Activated CD8-positive, alpha-beta T cell treated with anti-CD3 and anti-CD28 coated beads for 36 hours (primary cell): Measurements from ENCODE around the gene ARFGAP1. TPM values are rescaled to one million over a fixed set of nuclear protein-coding genes. Genes with fewer than 3 reads are reported as not detected.

Experiments
- ATAC-seq: fragments of 200-7000 bp; cut with Tn5 transposase; one replicate; pipeline ENCODE4 v1.10.0; 2021; ENCODE audit warnings: mild to moderate bottlenecking, moderate library complexity
- CTCF ChIA-PET: fragments of 350-600 bp; sonication (Branson Sonifier 250); formaldehyde crosslinking; loops from one replicate; lab custom pipeline; 2021; ENCODE audit warnings: antibody characterized with exemption; lab: Charles Lee
- POLR2A ChIA-PET: fragments of 350-600 bp; sonication (Branson Sonifier 250); formaldehyde crosslinking; loops from one replicate; lab custom pipeline; 2021; ENCODE audit warnings: antibody characterized with exemption; lab: Charles Lee
- DNase-seq: peaks from one replicate; pipeline ENCODE4 v3.0.0-alpha.2; 2020
- H3K27ac Mint-ChIP-seq: one replicate; pipeline ENCODE4 v1.8.0; 2021; ENCODE audit warnings: mild to moderate bottlenecking, mixed read lengths
- H3K27me3 Mint-ChIP-seq: one replicate; pipeline ENCODE4 v1.8.0; 2021; ENCODE audit warnings: mixed read lengths
- H3K36me3 Mint-ChIP-seq: one replicate; pipeline ENCODE4 v1.8.0; 2021; ENCODE audit warnings: low read depth, mixed read lengths
- H3K4me1 Mint-ChIP-seq: one replicate; pipeline ENCODE4 v1.8.0; 2021; ENCODE audit warnings: low read depth, mixed read lengths
- H3K4me3 Mint-ChIP-seq: one replicate; pipeline ENCODE4 v1.8.0; 2021; ENCODE audit warnings: mild to moderate bottlenecking, moderate library complexity, mixed read lengths
- H3K9me3 Mint-ChIP-seq: one replicate; pipeline ENCODE4 v1.8.0; 2021; ENCODE audit warnings: mixed read lengths
- intact Hi-C: fragments of 100-400 bp; cut with micrococcal nuclease; formaldehyde crosslinking; loops from one replicate; pipeline ENCODE4 v1.10.0; 2022
- total RNA-seq, 2 experiments: library from RNA; stranded (reverse); gene quantifications; one replicate each; pipeline ENCODE4 v1.2.3, GENCODE V29; 2021
- TF ChIP-seq, protein P1 (sequence below): fragments of 200-600 bp; IDR thresholded peaks from one replicate; pipeline ENCODE4 v1.8.0; 2022; ENCODE audit warnings: antibody characterized with exemption, mild to moderate bottlenecking

The ARFGAP1 gene
- total RNA-seq, 2 experiments from 2014 or later: 71.3 to 75.0 TPM

DNA sequence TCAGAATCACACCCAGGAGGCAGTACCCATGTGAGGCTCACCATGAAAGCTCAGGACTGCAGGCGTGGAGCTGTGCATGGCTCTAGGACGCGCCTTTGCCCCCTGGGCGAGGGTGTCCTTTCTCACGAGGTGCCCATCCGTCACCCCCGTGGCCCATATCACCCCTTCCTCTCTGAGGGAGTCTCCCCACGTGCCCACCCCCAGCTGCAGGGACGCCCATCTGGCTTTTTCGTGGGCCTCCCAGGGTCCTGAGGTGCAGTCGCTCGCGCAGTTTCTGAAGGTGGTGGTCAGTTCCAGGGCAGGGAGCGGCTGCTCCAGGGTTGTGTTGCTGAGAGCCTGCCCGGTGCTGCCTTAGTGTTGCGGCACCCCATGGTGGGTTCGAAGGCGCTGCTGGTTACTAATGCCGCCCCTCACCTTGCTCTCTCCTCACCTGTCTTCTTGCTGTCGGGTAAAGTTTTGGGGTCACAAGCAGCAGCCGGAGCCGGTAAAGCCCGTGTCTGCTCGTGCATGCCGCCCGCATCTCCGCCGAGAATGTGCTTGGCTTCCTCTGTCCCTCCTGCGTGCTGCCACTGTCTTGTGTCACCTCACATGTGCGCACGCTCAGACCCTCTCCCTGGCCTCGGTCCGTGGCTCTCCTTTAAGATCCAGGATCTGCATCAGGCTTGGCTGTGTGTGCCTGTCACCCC, 10.9 kb downstream of the ARFGAP1 start:
- POLR2A ChIA-PET: interaction anchor here (1.3 kb wide), 1 partner anchor 10 kb away, joined by 6 read pairs; the partner anchor contains the start of gene ARFGAP1
- Mint-ChIP-seq H3K4me3 (peak overlapping the region; percentile 70), H3K4me1 (peaks cover 3% of the 10 kb centered on the region), H3K27me3 (no peaks in the 10 kb centered on the region), H3K27ac (peak overlapping the region; percentile 83), H3K36me3 (peaks cover 7% of the 10 kb centered on the region), H3K9me3 (no peaks in the 10 kb centered on the region)
- TF ChIP-seq, protein P1, sequence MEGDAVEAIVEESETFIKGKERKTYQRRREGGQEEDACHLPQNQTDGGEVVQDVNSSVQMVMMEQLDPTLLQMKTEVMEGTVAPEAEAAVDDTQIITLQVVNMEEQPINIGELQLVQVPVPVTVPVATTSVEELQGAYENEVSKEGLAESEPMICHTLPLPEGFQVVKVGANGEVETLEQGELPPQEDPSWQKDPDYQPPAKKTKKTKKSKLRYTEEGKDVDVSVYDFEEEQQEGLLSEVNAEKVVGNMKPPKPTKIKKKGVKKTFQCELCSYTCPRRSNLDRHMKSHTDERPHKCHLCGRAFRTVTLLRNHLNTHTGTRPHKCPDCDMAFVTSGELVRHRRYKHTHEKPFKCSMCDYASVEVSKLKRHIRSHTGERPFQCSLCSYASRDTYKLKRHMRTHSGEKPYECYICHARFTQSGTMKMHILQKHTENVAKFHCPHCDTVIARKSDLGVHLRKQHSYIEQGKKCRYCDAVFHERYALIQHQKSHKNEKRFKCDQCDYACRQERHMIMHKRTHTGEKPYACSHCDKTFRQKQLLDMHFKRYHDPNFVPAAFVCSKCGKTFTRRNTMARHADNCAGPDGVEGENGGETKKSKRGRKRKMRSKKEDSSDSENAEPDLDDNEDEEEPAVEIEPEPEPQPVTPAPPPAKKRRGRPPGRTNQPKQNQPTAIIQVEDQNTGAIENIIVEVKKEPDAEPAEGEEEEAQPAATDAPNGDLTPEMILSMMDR: no peak
- peak; percentile 45 for ATAC-seq
- CTCF ChIA-PET: interaction anchor here (1.0 to 1.7 kb wide), 3 partner anchors 11 to 99 kb away, joined by 3 to 8 read pairs (median 4); no protein-coding TSS in a partner anchor
- DNase-seq: no peak
- intact Hi-C loops: no loop called here

DNA sequence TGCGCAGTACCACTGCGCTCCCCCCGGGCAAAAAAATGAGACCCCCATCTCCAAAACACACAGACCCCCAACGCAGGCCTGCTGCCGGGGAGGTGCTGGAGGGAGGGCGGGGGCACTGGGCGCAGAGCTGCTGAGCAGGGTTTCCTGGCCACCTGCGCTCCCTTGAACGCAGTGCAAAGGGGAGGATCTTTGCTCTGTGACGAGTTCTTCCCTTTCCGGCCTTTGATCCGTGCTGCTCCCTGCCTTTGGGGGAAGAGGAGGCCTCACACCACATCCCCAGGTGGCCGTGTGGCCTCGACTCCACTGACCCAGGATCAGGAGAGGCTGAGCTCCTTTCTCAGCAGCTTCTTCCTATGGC, 11.4 kb downstream of the ARFGAP1 start:
- TF ChIP-seq, protein P1: no peak
- H3K4me3 Mint-ChIP-seq: peak overlapping the region; percentile 70
- H3K36me3 Mint-ChIP-seq: peaks cover 7% of the 10 kb centered on the region
- peak overlapping the region; percentile 83 for H3K27ac Mint-ChIP-seq
- peaks cover 3% of the 10 kb centered on the region for H3K4me1 Mint-ChIP-seq
- CTCF ChIA-PET: interaction anchor here (1.0 to 1.7 kb wide), 3 partner anchors 11 to 98 kb away, joined by 3 to 8 read pairs (median 4); no protein-coding TSS in a partner anchor
- intact Hi-C loops: no loop called here
- DNase-seq: peak; percentile 42
- POLR2A ChIA-PET: interaction anchor here (1.2 to 1.5 kb wide), 3 partner anchors 8 to 12 kb away, joined by 4 to 6 read pairs (median 6); partner anchors contain the start of gene ARFGAP1
- H3K9me3 Mint-ChIP-seq: no peaks in the 10 kb centered on the region
- H3K27me3 Mint-ChIP-seq: no peaks in the 10 kb centered on the region
- ATAC-seq: peak; percentile 82

DNA sequence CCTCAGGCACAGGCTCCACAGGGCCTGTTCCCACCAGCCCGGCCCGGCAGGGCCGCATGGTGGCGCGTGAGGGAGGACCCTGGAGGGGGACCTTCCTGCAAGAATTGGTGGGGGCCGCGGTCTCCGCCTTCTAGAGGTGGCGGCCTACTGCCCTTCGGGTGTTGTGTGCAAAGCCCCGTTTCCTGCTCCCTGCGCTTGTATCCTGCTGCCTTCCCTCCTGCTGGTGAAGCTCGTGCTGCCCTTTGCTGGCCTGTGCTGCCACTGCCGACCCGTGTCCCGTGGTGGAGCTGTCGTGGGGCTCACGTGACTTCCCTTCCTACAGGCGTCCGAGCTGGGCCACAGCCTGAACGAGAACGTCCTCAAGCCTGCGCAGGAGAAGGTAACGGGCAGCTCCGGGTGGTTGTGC, 11.9 kb downstream of the ARFGAP1 start:
- H3K36me3 Mint-ChIP-seq: peaks cover 5% of the 10 kb centered on the region
- H3K9me3 Mint-ChIP-seq: no peaks in the 10 kb centered on the region
- no peaks in the 10 kb centered on the region for H3K27me3 Mint-ChIP-seq
- TF ChIP-seq, protein P1: no peak
- H3K27ac Mint-ChIP-seq: peak overlapping the region; percentile 83
- H3K4me1 Mint-ChIP-seq: peaks cover 3% of the 10 kb centered on the region
- peak overlapping the region; percentile 70 for H3K4me3 Mint-ChIP-seq
- ATAC-seq: peak; percentile 24
- intact Hi-C loops: no loop called here
- ChIA-PET CTCF (interaction anchor here (1.0 to 1.7 kb wide), 3 partner anchors 10 to 98 kb away, joined by 3 to 8 read pairs (median 4); no protein-coding TSS in a partner anchor), POLR2A (interaction anchor here (1.0 to 1.5 kb wide), 3 partner anchors 8 to 12 kb away, joined by 3 to 6 read pairs (median 4); partner anchors contain the start of gene ARFGAP1)
- DNase-seq: peak; percentile 29

DNA sequence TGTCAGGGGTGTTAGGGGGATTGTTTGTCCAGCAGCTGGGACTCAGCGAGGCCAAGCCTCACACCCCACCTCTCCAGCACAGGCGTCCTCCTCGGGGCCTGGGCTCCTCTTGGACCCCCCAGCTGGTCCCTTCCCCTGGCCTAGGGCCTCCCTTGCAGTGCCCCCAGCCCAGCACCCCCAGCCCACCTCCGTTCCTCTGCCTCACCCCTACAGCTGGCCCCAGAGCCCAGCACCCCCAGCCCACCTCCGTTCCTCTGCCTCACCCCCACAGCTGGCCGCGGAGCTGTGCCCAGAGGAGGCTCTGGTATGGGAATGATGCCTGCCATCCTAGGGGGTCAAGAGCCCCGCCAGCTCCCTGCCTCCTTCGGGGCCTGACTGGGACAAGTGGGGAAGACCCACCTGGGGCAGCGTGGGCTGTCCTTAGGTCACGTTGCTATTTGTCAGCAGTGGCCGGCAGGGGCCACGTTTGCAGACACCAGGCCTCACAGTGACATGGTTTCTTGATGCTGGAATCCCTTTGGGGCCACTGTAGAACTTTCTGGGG, 12.4 kb downstream of the ARFGAP1 start:
- DNase-seq: no peak
- ATAC-seq: no peak
- peak overlapping the region; percentile 70 for H3K4me3 Mint-ChIP-seq
- ChIA-PET CTCF (interaction anchor here (1.6 kb wide), 1 partner anchor 61 kb away, joined by 8 read pairs; no protein-coding TSS in a partner anchor), POLR2A (interaction anchor here (1.0 to 1.5 kb wide), 3 partner anchors 9 to 12 kb away, joined by 3 to 6 read pairs (median 4); partner anchors contain the start of gene ARFGAP1)
- intact Hi-C loops: no loop called here
- H3K36me3 Mint-ChIP-seq: peaks cover 5% of the 10 kb centered on the region
- TF ChIP-seq, protein P1: no peak
- H3K27me3 Mint-ChIP-seq: no peaks in the 10 kb centered on the region
- no peak overlapping the region for H3K27ac Mint-ChIP-seq
- peaks cover 3% of the 10 kb centered on the region for H3K4me1 Mint-ChIP-seq
- no peaks in the 10 kb centered on the region for H3K9me3 Mint-ChIP-seq
